Renal cortical epithelial cell (primary cell): ENCODE data around the gene ATPAF1. TPM values are rescaled to one million over a fixed set of nuclear protein-coding genes. Genes with fewer than 3 reads are reported as not detected.

Experiments used
- DNase-seq: peaks from one replicate; pipeline ENCODE4 v3.0.0-alpha.2; 2011; ENCODE audit warnings: low read depth
- total RNA-seq: library from RNA; depleted of rRNA; stranded (reverse); fragments of >200 nt; gene quantifications from 2 replicates; pipeline ENCODE4 v1.2.3, GENCODE V29; 2014

ATPAF1 gene
- total RNA-seq, 1 donor from 2014 or later, result 49.9 TPM

- DNase-seq, result no peak
Measured at GRCh38 chr1:46592823-46593222, 75.3 kb downstream of the ATPAF1 start.

GRCh38 chr1:46589529-46589928 lies 78.6 kb downstream of the ATPAF1 start:
- no peak for DNase-seq

GRCh38 chr1:46587069-46587468 lies 81.1 kb downstream of the ATPAF1 start:
- DNase-seq, result no peak

GRCh38 chr1:46585312-46585938 lies 82.7 kb downstream of the ATPAF1 start:
- DNase-seq, result no peak

- no peak for DNase-seq
Measured at GRCh38 chr1:46583494-46583893, 84.7 kb downstream of the ATPAF1 start.

GRCh38 chr1:46582972-46583371 lies 85.2 kb downstream of the ATPAF1 start:
- no peak for DNase-seq

Other genes with a start within 250 kb of the ATPAF1 start
- not detected in 2 replicates for gene DMBX1, start 178.5 kb downstream of the ATPAF1 start, total RNA-seq
- not detected in 2 replicates for gene KNCN, start 116.7 kb downstream of the ATPAF1 start, total RNA-seq
- 17.7 and 20.0 TPM in 2 replicates for gene MKNK1, start 64.1 kb downstream of the ATPAF1 start, total RNA-seq
- 7.6 and 11.5 TPM in 2 replicates for gene MOB3C, start 51.6 kb downstream of the ATPAF1 start, total RNA-seq
- gene TEX38, start 3.5 kb upstream of the ATPAF1 start, total RNA-seq, result not detected in 2 replicates
- gene EFCAB14, start 50.8 kb upstream of the ATPAF1 start, total RNA-seq, result 62.5 and 105 TPM in 2 replicates
- 3.2 and 3.5 TPM in 2 replicates for gene CYP4B1, start 130.7 kb upstream of the ATPAF1 start, total RNA-seq